GM19240 (cell line): ENCODE results near the gene B9D1.

ENCODE experiments used
- DNase-seq: peaks from one replicate; pipeline ENCODE4 v3.0.0; 2011; ENCODE audit warnings: low spot score; ENCODE audit not compliant: insufficient read length

Gene B9D1

GRCh38 chr17:19376811-19377210 lies 14.3 kb upstream of the B9D1 start:
- DNase-seq, result no peak

GRCh38 chr17:19375732-19376131 lies 13.2 kb upstream of the B9D1 start:
- DNase-seq, result no peak

- DNase-seq, result no peak
These were observed 11.6 kb upstream of the B9D1 start for GRCh38 chr17:19374136-19374535.

- no peak for DNase-seq
These were observed 10.5 kb upstream of the B9D1 start for GRCh38 chr17:19372866-19373504.

GRCh38 chr17:19372439-19372838 lies 9.9 kb upstream of the B9D1 start:
- DNase-seq, result no peak

GRCh38 chr17:19372011-19372370 lies 9.5 kb upstream of the B9D1 start:
- no peak for DNase-seq

GRCh38 chr17:19371259-19372010 lies 8.9 kb upstream of the B9D1 start:
- no peak for DNase-seq

GRCh38 chr17:19370493-19370960 lies 8.0 kb upstream of the B9D1 start:
- DNase-seq, result no peak

GRCh38 chr17:19369846-19370492 lies 7.4 kb upstream of the B9D1 start:
- DNase-seq, result no peak

- DNase-seq, result no peak
These were observed 6.7 kb upstream of the B9D1 start for GRCh38 chr17:19369107-19369778.

- DNase-seq, result no peak
These were observed 5.7 kb upstream of the B9D1 start for GRCh38 chr17:19368229-19368628.

GRCh38 chr17:19366637-19366972 lies 4.1 kb upstream of the B9D1 start:
- DNase-seq, result no peak

- DNase-seq, result no peak
These were observed 3.5 kb upstream of the B9D1 start for GRCh38 chr17:19365833-19366636.

- DNase-seq, result no peak
These were observed 2.9 kb upstream of the B9D1 start for GRCh38 chr17:19365499-19365817.

GRCh38 chr17:19364699-19365498 lies 2.4 kb upstream of the B9D1 start:
- no peak for DNase-seq

- DNase-seq, result no peak
These were observed 1.0 kb upstream of the B9D1 start for GRCh38 chr17:19363460-19364035.

GRCh38 chr17:19363114-19363438 lies 553 bp upstream of the B9D1 start:
- DNase-seq, result no peak

GRCh38 chr17:19361944-19362276 lies 613 bp downstream of the B9D1 start:
- DNase-seq, result no peak

GRCh38 chr17:19361326-19361725 lies 1.2 kb downstream of the B9D1 start:
- no peak for DNase-seq

GRCh38 chr17:19360772-19361171 lies 1.8 kb downstream of the B9D1 start:
- DNase-seq, result no peak

- no peak for DNase-seq
These were observed 2.7 kb downstream of the B9D1 start for GRCh38 chr17:19359856-19360255.
